Fibroblast of lung (primary cell): ENCODE measurements around the gene CPEB4. TPM values are rescaled to one million over a fixed set of nuclear protein-coding genes. Genes with fewer than 3 reads are reported as not detected.

Experiments used
- DNase-seq, 2 donors: peaks; one replicate each; pipeline versions ENCODE4 v3.0.0 to v3.0.0-alpha.2; 2010; ENCODE audit warnings: low read depth in 2 of 2
- H2AFZ ChIP-seq: 2 replicates; pipeline ENCODE4 v1.5.1; 2012; ENCODE audit warnings: low read length, control low read depth, inconsistent platforms
- H3K27ac ChIP-seq: 2 replicates; pipeline ENCODE4 v1.5.1; 2011; ENCODE audit warnings: low read length, control low read depth; ENCODE audit not compliant: insufficient read depth
- H3K27me3 ChIP-seq: 2 replicates; pipeline ENCODE4 v1.5.1; 2011; ENCODE audit warnings: mild to moderate bottlenecking, low read length; ENCODE audit not compliant: control insufficient read depth, insufficient read depth
- H3K36me3 ChIP-seq: 2 replicates; pipeline ENCODE4 v1.5.1; 2011; ENCODE audit warnings: low read length; ENCODE audit not compliant: control insufficient read depth, insufficient read depth
- H3K4me1 ChIP-seq: 2 replicates; pipeline ENCODE4 v1.5.1; 2011; ENCODE audit warnings: low read length; ENCODE audit not compliant: control insufficient read depth, insufficient read depth; ENCODE audit errors: extremely low read depth
- H3K4me2 ChIP-seq: 2 replicates; pipeline ENCODE4 v1.5.1; 2011; ENCODE audit warnings: low read length, control low read depth; ENCODE audit not compliant: insufficient read depth; ENCODE audit errors: extremely low read depth
- H3K4me3 ChIP-seq, 4 experiments: fragments of 200-600 bp in 1 of 4; sonication (generic) in 1 of 4; replicated peaks in 1 of 4; 2 replicates each; pipeline ENCODE4 v1.5.1; 2011 to 2016; ENCODE audit warnings: low read length in 4 of 4, low read depth in 3 of 4, mild to moderate bottlenecking in 3 of 4, control low read depth in 2 of 4, inconsistent platforms in 1 of 4, mixed read lengths in 1 of 4; ENCODE audit not compliant: insufficient read depth in 1 of 4; ENCODE audit errors: control extremely low read depth in 1 of 4
- H3K79me2 ChIP-seq: 2 replicates; pipeline ENCODE4 v1.5.1; 2012; ENCODE audit warnings: mild to moderate bottlenecking, low read length, inconsistent platforms; ENCODE audit not compliant: control insufficient read depth, insufficient read depth
- H3K9ac ChIP-seq: 2 replicates; pipeline ENCODE4 v1.5.1; 2011; ENCODE audit warnings: mild to moderate bottlenecking, low read length, control low read depth; ENCODE audit not compliant: insufficient read depth
- H3K9me3 ChIP-seq: 2 replicates; pipeline ENCODE4 v1.5.1; 2012; ENCODE audit warnings: low read depth, low read length; ENCODE audit not compliant: control insufficient read depth, insufficient read depth
- H4K20me1 ChIP-seq: 2 replicates; pipeline ENCODE4 v1.5.1; 2011; ENCODE audit warnings: low read length; ENCODE audit not compliant: control insufficient read depth, insufficient read depth; ENCODE audit errors: extremely low read depth
- EZH2 ChIP-seq: IDR thresholded peaks from 2 replicates; pipeline ENCODE4 v1.5.1; 2012; ENCODE audit warnings: low read length, control low read depth, mild to moderate bottlenecking; ENCODE audit errors: missing control alignments
- polyA plus RNA-seq, 2 donors: library from polyadenylated mRNA; depleted of rRNA in 1 of 2; stranded (reverse) in 1 of 2; unstranded in 1 of 2; fragments of >200 nt; gene quantifications; 2 replicates each; pipeline ENCODE4 v1.2.1, GENCODE V29; 2011 to 2012; ENCODE audit warnings: missing spikeins in 1 of 2
- total RNA-seq: library from RNA; depleted of rRNA; stranded (reverse); fragments of >200 nt; gene quantifications from 2 replicates; pipeline ENCODE4 v1.2.1, GENCODE V29; 2014
- TF ChIP-seq, protein P1 (sequence below), 2 donors: IDR thresholded peaks in 1 of 2; conservative IDR thresholded peaks in 1 of 2; 1 replicate in 1 of 2; 2 replicates in 1 of 2; pipeline ENCODE4 v1.5.1; 2011 to 2012; ENCODE audit warnings: low read length in 2 of 2, control low read depth in 1 of 2, inconsistent platforms in 1 of 2, low read depth in 1 of 2, mild to moderate bottlenecking in 1 of 2

The CPEB4 gene
- total and polyA plus RNA-seq, 2 donors (not counting 1 experiment from before 2014, with no cell fraction given): 19.9 to 23.6 TPM

DNA sequence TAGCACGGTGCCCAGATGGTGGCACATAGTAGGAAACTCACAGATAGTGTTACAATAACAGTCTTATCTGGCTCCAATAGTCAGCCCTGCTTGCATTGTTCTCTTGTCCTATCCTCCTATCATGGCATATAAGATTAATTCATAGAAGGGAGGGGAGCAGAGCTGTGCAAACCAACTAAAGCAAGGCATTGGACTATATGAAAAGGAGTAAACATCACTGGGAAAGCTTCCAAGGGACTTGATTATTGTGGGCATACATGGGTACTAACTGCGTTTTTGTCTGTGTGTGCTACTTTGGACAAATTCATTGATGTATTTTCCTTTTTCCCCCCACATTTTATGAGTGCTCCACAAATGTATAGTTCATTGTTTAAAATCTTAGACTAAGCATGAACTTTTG, 57.0 kb downstream of the CPEB4 start:
- no peak overlapping the region for H2AFZ ChIP-seq
- H3K9ac ChIP-seq: no peak overlapping the region
- no peaks in the 10 kb centered on the region for H3K4me1 ChIP-seq
- H3K9me3 ChIP-seq: no peaks in the 10 kb centered on the region
- no peak for TF ChIP-seq EZH2
- TF ChIP-seq, protein P1, sequence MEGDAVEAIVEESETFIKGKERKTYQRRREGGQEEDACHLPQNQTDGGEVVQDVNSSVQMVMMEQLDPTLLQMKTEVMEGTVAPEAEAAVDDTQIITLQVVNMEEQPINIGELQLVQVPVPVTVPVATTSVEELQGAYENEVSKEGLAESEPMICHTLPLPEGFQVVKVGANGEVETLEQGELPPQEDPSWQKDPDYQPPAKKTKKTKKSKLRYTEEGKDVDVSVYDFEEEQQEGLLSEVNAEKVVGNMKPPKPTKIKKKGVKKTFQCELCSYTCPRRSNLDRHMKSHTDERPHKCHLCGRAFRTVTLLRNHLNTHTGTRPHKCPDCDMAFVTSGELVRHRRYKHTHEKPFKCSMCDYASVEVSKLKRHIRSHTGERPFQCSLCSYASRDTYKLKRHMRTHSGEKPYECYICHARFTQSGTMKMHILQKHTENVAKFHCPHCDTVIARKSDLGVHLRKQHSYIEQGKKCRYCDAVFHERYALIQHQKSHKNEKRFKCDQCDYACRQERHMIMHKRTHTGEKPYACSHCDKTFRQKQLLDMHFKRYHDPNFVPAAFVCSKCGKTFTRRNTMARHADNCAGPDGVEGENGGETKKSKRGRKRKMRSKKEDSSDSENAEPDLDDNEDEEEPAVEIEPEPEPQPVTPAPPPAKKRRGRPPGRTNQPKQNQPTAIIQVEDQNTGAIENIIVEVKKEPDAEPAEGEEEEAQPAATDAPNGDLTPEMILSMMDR (conservative IDR thresholded peaks at IDR 0.05 in 1 of 2, IDR thresholded peaks at IDR 0.05 in 1 of 2; ENCODE audit: low read depth in 1 of 2, low read length in 2 of 2): no peak
- no peaks in the 10 kb centered on the region for H3K36me3 ChIP-seq
- H3K27me3 ChIP-seq: no peaks in the 10 kb centered on the region
- no peak overlapping the region for H3K27ac ChIP-seq
- H3K4me2 ChIP-seq: no peak overlapping the region
- no peak overlapping the region for H3K4me3 ChIP-seq
- no peaks in the 10 kb centered on the region for H3K79me2 ChIP-seq
- H4K20me1 ChIP-seq: no peaks in the 10 kb centered on the region
- DNase-seq: no peak

DNA sequence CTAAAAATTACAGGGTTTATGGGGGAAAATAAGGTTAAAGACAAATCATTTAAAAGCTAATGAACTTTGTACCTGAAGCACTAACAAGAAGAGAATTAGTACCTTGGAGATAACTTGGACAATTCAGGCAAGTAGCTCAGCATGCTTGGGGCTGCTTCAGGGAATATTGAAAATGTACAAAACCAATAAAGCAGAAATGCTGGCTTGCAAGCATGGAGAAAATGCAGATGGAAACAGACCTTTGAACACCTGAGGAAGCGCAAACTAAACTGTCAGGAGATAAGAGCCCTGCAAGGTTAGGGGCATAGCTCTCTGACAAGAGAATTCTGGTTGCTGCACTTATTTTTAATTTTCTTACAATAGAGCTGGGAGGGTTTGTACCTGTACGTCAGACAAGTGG, 58.2 kb downstream of the CPEB4 start:
- H3K79me2 ChIP-seq: no peaks in the 10 kb centered on the region
- no peaks in the 10 kb centered on the region for H3K36me3 ChIP-seq
- no peak overlapping the region for H2AFZ ChIP-seq
- no peak overlapping the region for H3K27ac ChIP-seq
- no peaks in the 10 kb centered on the region for H3K9me3 ChIP-seq
- DNase-seq: no peak
- no peak overlapping the region for H3K4me3 ChIP-seq
- H3K4me1 ChIP-seq: no peaks in the 10 kb centered on the region
- no peaks in the 10 kb centered on the region for H3K27me3 ChIP-seq
- no peak overlapping the region for H3K9ac ChIP-seq
- TF ChIP-seq, protein P1 (conservative IDR thresholded peaks at IDR 0.05 in 1 of 2, IDR thresholded peaks at IDR 0.05 in 1 of 2; ENCODE audit: low read depth in 1 of 2, low read length in 2 of 2): no peak
- TF ChIP-seq EZH2: no peak
- H4K20me1 ChIP-seq: no peaks in the 10 kb centered on the region
- no peak overlapping the region for H3K4me2 ChIP-seq

DNA sequence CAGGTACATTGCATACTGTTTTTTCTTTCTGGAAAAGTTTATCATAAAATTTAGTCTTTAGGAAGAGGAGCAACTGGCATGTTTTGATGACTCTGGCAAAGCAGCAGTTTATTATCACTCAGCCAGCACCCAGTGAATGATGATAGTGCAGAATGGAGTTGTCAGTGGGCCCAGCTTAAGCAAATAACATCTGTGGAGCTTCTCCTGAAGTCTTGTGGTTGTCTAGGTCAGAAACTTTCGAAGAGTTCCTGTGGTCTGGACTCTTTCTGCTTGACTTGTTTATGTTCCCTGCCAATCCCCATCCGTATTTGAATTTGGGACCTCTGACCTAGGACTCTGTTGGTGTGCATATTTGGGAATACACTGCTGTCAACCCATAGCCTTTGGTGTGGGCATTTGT, 62.7 kb downstream of the CPEB4 start:
- no peaks in the 10 kb centered on the region for H3K79me2 ChIP-seq
- H3K36me3 ChIP-seq: no peaks in the 10 kb centered on the region
- no peaks in the 10 kb centered on the region for H4K20me1 ChIP-seq
- no peak overlapping the region for H3K9ac ChIP-seq
- DNase-seq: peak in 1 of 2 donors; percentile 34
- H3K27ac ChIP-seq: no peak overlapping the region
- no peak for TF ChIP-seq EZH2
- TF ChIP-seq, protein P1 (conservative IDR thresholded peaks at IDR 0.05 in 1 of 2, IDR thresholded peaks at IDR 0.05 in 1 of 2; ENCODE audit: low read depth in 1 of 2, low read length in 2 of 2): no peak
- no peak overlapping the region for H2AFZ ChIP-seq
- peaks cover 2% of the 10 kb centered on the region for H3K4me1 ChIP-seq
- no peaks in the 10 kb centered on the region for H3K9me3 ChIP-seq
- H3K27me3 ChIP-seq: no peaks in the 10 kb centered on the region
- H3K4me3 ChIP-seq: no peak overlapping the region
- H3K4me2 ChIP-seq: no peak overlapping the region
